Body of pancreas (tissue), 4 donors: ENCODE data around the gene GAL3ST1. TPM values are rescaled to one million over a fixed set of nuclear protein-coding genes. Genes with fewer than 3 reads are reported as not detected.

Source experiments
- ATAC-seq: fragments of 150-250 bp; one replicate; pipeline ENCODE4 v1.9.1; 2016
- DNase-seq, 4 donors: peaks; one replicate each; pipeline ENCODE4 v3.0.0-alpha.2; 2019
- H3K27ac ChIP-seq, 4 donors: fragments of 200-600 bp; sonication (generic); 1 replicate in 3 of 4; 2 replicates in 1 of 4; pipeline versions ENCODE4 v1.5.1 to v1.6.1; 2016 to 2019; ENCODE audit warnings: mild to moderate bottlenecking in 1 of 4, mixed read lengths in 1 of 4, moderate library complexity in 1 of 4
- H3K27me3 ChIP-seq, 2 donors: fragments of 200-600 bp; sonication (generic); one replicate each; pipeline ENCODE4 v1.6.0; 2016; ENCODE audit warnings: mild to moderate bottlenecking in 1 of 2
- H3K36me3 ChIP-seq, 2 donors: fragments of 200-600 bp; sonication (generic); replicated peaks in 1 of 2; 2 replicates each; pipeline ENCODE4 v1.5.1; 2016; ENCODE audit warnings: low read depth in 2 of 2; ENCODE audit not compliant: insufficient read depth in 1 of 2
- H3K4me1 ChIP-seq: fragments of 200-600 bp; sonication (generic); one replicate; pipeline ENCODE4 v1.6.0; 2016
- H3K4me3 ChIP-seq, 2 donors: fragments of 200-600 bp; sonication (generic); 1 replicate in 1 of 2; 2 replicates in 1 of 2; pipeline ENCODE4 v1.5.1; 2016 to 2019
- H3K9me3 ChIP-seq, 3 donors: fragments of 200-600 bp; sonication (generic); 1 replicate in 2 of 3; 2 replicates in 1 of 3; pipeline ENCODE4 v1.5.1; 2016
- CTCF ChIP-seq, 7 experiments: fragments of 450-650 bp in 4 of 7; fragments of 200-600 bp in 3 of 7; sonication (generic) in 3 of 7; IDR thresholded peaks; one replicate each; pipeline ENCODE4 v1.5.1; 2016 to 2019; ENCODE audit warnings: antibody characterized with exemption in 7 of 7
- POLR2A ChIP-seq, 3 donors: fragments of 450-650 bp; IDR thresholded peaks; one replicate each; pipeline ENCODE4 v1.6.1; 2016; ENCODE audit warnings: antibody characterized with exemption in 3 of 3, mild to moderate bottlenecking in 2 of 3
- WGBS, 2 donors: methylation state at CpG; one replicate each; pipeline ENCODE4 v1.1.5; 2017; 5-methylcytosine and 5-hydroxymethylcytosine counted together
- intact Hi-C: fragments of 100-400 bp; cut with DNase I; formaldehyde crosslinking; loops from one replicate; pipeline ENCODE4 v1.15.1; 2023
- total RNA-seq, 2 donors: library from RNA; depleted of rRNA; stranded (reverse); fragments of >200 nt; gene quantifications; one replicate each; pipeline ENCODE4 v1.1.0, GENCODE V29; 2016

The GAL3ST1 gene
- total RNA-seq, 2 donors from 2014 or later = 3.4 to 13.8 TPM

GRCh38 chr22:30614268-30614667 lies 39.8 kb upstream of the GAL3ST1 start:
- no peak for DNase-seq
- Histone ChIP-seq H3K9me3 (no peaks in the 10 kb centered on the region), H3K36me3 (no peaks in the 10 kb centered on the region), H3K27ac (no peak overlapping the region), H3K4me3 (no peak overlapping the region), H3K27me3 (no peaks in the 10 kb centered on the region), H3K4me1 (no peaks in the 10 kb centered on the region)
- 90 to 95% methylated on average over 7 of the region's 7 CpGs for WGBS, 2 donors
- intact Hi-C loops = no loop called here
- TF ChIP-seq POLR2A (IDR thresholded peaks at IDR 0.05) = no peak
- TF ChIP-seq CTCF (IDR thresholded peaks at IDR 0.05) = no peak
- ATAC-seq = no peak

GRCh38 chr22:30612789-30613188 lies 38.3 kb upstream of the GAL3ST1 start:
- ATAC-seq (no peak), DNase-seq (no peak)
- 92 to 93% methylated on average over 8 of the region's 8 CpGs for WGBS, 2 donors
- TF ChIP-seq CTCF (IDR thresholded peaks at IDR 0.05) = no peak
- TF ChIP-seq POLR2A (IDR thresholded peaks at IDR 0.05) = no peak
- Histone ChIP-seq H3K4me3 (no peak overlapping the region), H3K27ac (no peak overlapping the region), H3K27me3 (no peaks in the 10 kb centered on the region), H3K36me3 (no peaks in the 10 kb centered on the region), H3K9me3 (no peaks in the 10 kb centered on the region), H3K4me1 (peaks cover 3% of the 10 kb centered on the region)
- intact Hi-C loops = no loop called here

- no peaks in the 10 kb centered on the region for H3K9me3 ChIP-seq
- no peak for ATAC-seq
- no peaks in the 10 kb centered on the region for H3K36me3 ChIP-seq
Measured at GRCh38 chr22:30611197-30611596, 36.7 kb upstream of the GAL3ST1 start.

GRCh38 chr22:30610299-30610698 lies 35.8 kb upstream of the GAL3ST1 start:
- Histone ChIP-seq H3K27me3 (no peaks in the 10 kb centered on the region), H3K27ac (no peak overlapping the region), H3K4me1 (peaks cover 20% of the 10 kb centered on the region), H3K36me3 (no peaks in the 10 kb centered on the region), H3K9me3 (no peaks in the 10 kb centered on the region), H3K4me3 (no peak overlapping the region)
- intact Hi-C loops = no loop called here
- DNase-seq (peak in 1 of 4 donors; percentile 65), ATAC-seq (no peak)
- WGBS, 2 donors = 57 to 70% methylated on average over 7 of the region's 7 CpGs
- TF ChIP-seq CTCF (IDR thresholded peaks at IDR 0.05) = no peak
- no peak for TF ChIP-seq POLR2A (IDR thresholded peaks at IDR 0.05)

More at GRCh38 chr22:30611197-30611596, 36.7 kb upstream of the GAL3ST1 start:
- Histone ChIP-seq H3K27ac (no peak overlapping the region), H3K27me3 (no peaks in the 10 kb centered on the region), H3K4me1 (peaks cover 11% of the 10 kb centered on the region), H3K4me3 (no peak overlapping the region)
- intact Hi-C loops = no loop called here
- no peak for DNase-seq
- TF ChIP-seq POLR2A (IDR thresholded peaks at IDR 0.05) = no peak
- TF ChIP-seq CTCF (IDR thresholded peaks at IDR 0.05) = no peak
- WGBS, 2 donors = 80 to 91% methylated on average over 3 of the region's 3 CpGs
